ENCODE measurements around the gene CABCOCO1.

Gene CABCOCO1

GRCh38 chr10:61758433-61758832 lies 95.7 kb downstream of the CABCOCO1 start:
- DNase-seq = no peak

- no peak for DNase-seq
Measured at GRCh38 chr10:61759751-61760150, 97.0 kb downstream of the CABCOCO1 start.

GRCh38 chr10:61760943-61761824 lies 98.5 kb downstream of the CABCOCO1 start:
- DNase-seq = no peak

- no peak for DNase-seq
Measured at GRCh38 chr10:61761825-61762217, 99.1 kb downstream of the CABCOCO1 start.

- DNase-seq = no peak
Measured at GRCh38 chr10:61763778-61764177, 101.0 kb downstream of the CABCOCO1 start.

- DNase-seq = no peak
Measured at GRCh38 chr10:61764486-61764885, 101.8 kb downstream of the CABCOCO1 start.

GRCh38 chr10:61765176-61766087 lies 102.7 kb downstream of the CABCOCO1 start:
- DNase-seq = no peak

- no peak for DNase-seq
Measured at GRCh38 chr10:61766927-61767326, 104.2 kb downstream of the CABCOCO1 start.

- no peak for DNase-seq
Measured at GRCh38 chr10:61774031-61774430, 111.3 kb downstream of the CABCOCO1 start.

- no peak for DNase-seq
Measured at GRCh38 chr10:61775111-61775510, 112.4 kb downstream of the CABCOCO1 start.

GRCh38 chr10:61776615-61777266 lies 114.0 kb downstream of the CABCOCO1 start:
- DNase-seq = no peak

- DNase-seq = no peak
Measured at GRCh38 chr10:61778137-61778536, 115.4 kb downstream of the CABCOCO1 start.

GRCh38 chr10:61779276-61779675 lies 116.5 kb downstream of the CABCOCO1 start:
- DNase-seq = no peak

GRCh38 chr10:61779950-61780659 lies 117.4 kb downstream of the CABCOCO1 start:
- DNase-seq = no peak

GRCh38 chr10:61780732-61781131 lies 118.0 kb downstream of the CABCOCO1 start:
- DNase-seq = no peak

GRCh38 chr10:61781969-61782403 lies 119.3 kb downstream of the CABCOCO1 start:
- no peak for DNase-seq

- DNase-seq = no peak
Measured at GRCh38 chr10:61784354-61785133, 121.8 kb downstream of the CABCOCO1 start.

GRCh38 chr10:61785473-61786105 lies 122.9 kb downstream of the CABCOCO1 start:
- DNase-seq = no peak

- no peak for DNase-seq
Measured at GRCh38 chr10:61786728-61787127, 124.0 kb downstream of the CABCOCO1 start.

GRCh38 chr10:61787170-61787569 lies 124.4 kb downstream of the CABCOCO1 start:
- DNase-seq = no peak

GRCh38 chr10:61789031-61789430 lies 126.3 kb downstream of the CABCOCO1 start:
- no peak for DNase-seq
